Transverse colon (tissue), 4 donors: ENCODE measurements around the gene SCRT2. TPM values are rescaled to one million over a fixed set of nuclear protein-coding genes. Genes with fewer than 3 reads are reported as not detected.

Source experiments
- DNase-seq: peaks from one replicate; pipeline ENCODE4 v3.0.0-alpha.2; 2019
- H3K27ac ChIP-seq, 4 donors: fragments of 200-600 bp; sonication (generic); 2 replicates each; pipeline ENCODE4 v1.5.1; 2016 to 2018; ENCODE audit warnings: inconsistent platforms in 4 of 4
- H3K27me3 ChIP-seq: fragments of 200-600 bp; sonication (generic); 2 replicates; pipeline ENCODE4 v1.5.1; 2017; ENCODE audit warnings: inconsistent platforms
- H3K36me3 ChIP-seq, 4 donors: fragments of 200-600 bp; sonication (generic); 2 replicates each; pipeline ENCODE4 v1.5.1; 2017 to 2019; ENCODE audit warnings: inconsistent platforms in 4 of 4
- H3K4me1 ChIP-seq, 4 donors: fragments of 200-600 bp; sonication (generic); 2 replicates each; pipeline ENCODE4 v1.5.1; 2017 to 2020; ENCODE audit warnings: inconsistent platforms in 4 of 4
- H3K4me3 ChIP-seq, 4 donors: fragments of 200-600 bp; sonication (generic); 1 replicate in 1 of 4; 2 replicates in 3 of 4; pipeline versions ENCODE4 v1.5.1 to v1.6.1; 2017 to 2019; ENCODE audit warnings: inconsistent platforms in 4 of 4
- H3K9me3 ChIP-seq, 2 donors: fragments of 200-600 bp; sonication (generic); 2 replicates each; pipeline ENCODE4 v1.5.1; 2017 to 2019; ENCODE audit warnings: inconsistent platforms in 2 of 2
- CTCF ChIP-seq, 5 experiments: fragments of 200-600 bp in 3 of 5; fragments of 450-650 bp in 2 of 5; sonication (generic) in 3 of 5; IDR thresholded peaks; 1 replicate in 2 of 5; 2 replicates in 3 of 5; pipeline ENCODE4 v1.5.1; 2016 to 2017; ENCODE audit warnings: antibody characterized with exemption in 5 of 5, inconsistent platforms in 3 of 5, mild to moderate bottlenecking in 2 of 5, moderate library complexity in 1 of 5
- EP300 ChIP-seq: sonication (generic); formaldehyde crosslinking; IDR thresholded peaks from one replicate; pipeline ENCODE4 v1.6.1; 2017; ENCODE audit warnings: antibody characterized with exemption, low read depth
- POLR2A ChIP-seq: fragments of 450-650 bp; IDR thresholded peaks from one replicate; pipeline ENCODE4 v1.6.1; 2016; ENCODE audit warnings: antibody characterized with exemption, mild to moderate bottlenecking, moderate library complexity
- POLR2AphosphoS5 ChIP-seq, 3 donors: sonication (generic); formaldehyde crosslinking; IDR thresholded peaks; one replicate each; pipeline ENCODE4 v1.6.1; 2016; ENCODE audit warnings: antibody characterized with exemption in 3 of 3
- WGBS, 2 donors: methylation state at CpG; one replicate each; pipeline ENCODE4 v1.1.5; 2018; ENCODE audit warnings: low coverage in 1 of 2; 5-methylcytosine and 5-hydroxymethylcytosine counted together
- in situ Hi-C, 4 donors: fragments of 200-750 bp; cut with MboI; loops; one replicate each; pipeline versions ENCODE4 v1.15.0 to v1.15.1; 2017; ENCODE audit warnings: low sequenced_read_pairs in 3 of 4, low pct_ligation_motif_present in 1 of 4, low pct_unique_long_range_greater_than_20kb in 1 of 4
- intact Hi-C: fragments of 100-400 bp; cut with DNase I; formaldehyde crosslinking; loops from one replicate; pipeline ENCODE4 v1.15.1; 2023; ENCODE audit warnings: low total_unique reads
- total RNA-seq, 4 donors: library from RNA; depleted of rRNA; stranded (reverse); fragments of >200 nt; gene quantifications; one replicate each; pipeline ENCODE4 v1.1.0, GENCODE V29; 2016

The SCRT2 gene
- total RNA-seq, 4 donors from 2014 or later, result not detected

GRCh38 chr20:664151-664550, 11.5 kb downstream of the SCRT2 start:
- TF ChIP-seq POLR2AphosphoS5 (IDR thresholded peaks at IDR 0.05), result no peak
- no peak for TF ChIP-seq POLR2A
- TF ChIP-seq CTCF (IDR thresholded peaks at IDR 0.05), result no peak
- TF ChIP-seq EP300, result no peak
- H3K4me3 ChIP-seq, result no peak overlapping the region
- H3K4me1 ChIP-seq, result no peaks in the 10 kb centered on the region
- peaks cover 91% of the 10 kb centered on the region for H3K27me3 ChIP-seq
- in situ Hi-C loops, result no loop called here
- intact Hi-C loops, result no loop called here
- no peaks in the 10 kb centered on the region for H3K36me3 ChIP-seq
- H3K27ac ChIP-seq, result no peak overlapping the region
- H3K9me3 ChIP-seq, result no peaks in the 10 kb centered on the region
- 37% methylated on average over 31 of the region's 60 CpGs; no CpG with 5 or more reads in 1 of the 2 donors for WGBS, 2 donors
- DNase-seq, result no peak

GRCh38 chr20:663315-664090, 12.1 kb downstream of the SCRT2 start:
- no peak for DNase-seq
- H3K36me3 ChIP-seq, result no peaks in the 10 kb centered on the region
- no peak overlapping the region for H3K27ac ChIP-seq
- peaks cover 93% of the 10 kb centered on the region for H3K27me3 ChIP-seq
- H3K9me3 ChIP-seq, result no peaks in the 10 kb centered on the region
- TF ChIP-seq POLR2A (no peak), CTCF (IDR thresholded peaks at IDR 0.05) (no peak), POLR2AphosphoS5 (IDR thresholded peaks at IDR 0.05) (no peak), EP300 (no peak)
- no peaks in the 10 kb centered on the region for H3K4me1 ChIP-seq
- 11 to 20% methylated on average over 4 to 73 of the region's 84 CpGs for WGBS, 2 donors
- intact Hi-C loops (no loop called here), in situ Hi-C loops (no loop called here)
- no peak overlapping the region for H3K4me3 ChIP-seq

GRCh38 chr20:662277-663192, 13.1 kb downstream of the SCRT2 start:
- intact Hi-C loops (no loop called here), in situ Hi-C loops (no loop called here)
- 25 to 33% methylated on average over 3 to 16 of the region's 16 CpGs for WGBS, 2 donors
- Histone ChIP-seq H3K4me1 (no peaks in the 10 kb centered on the region), H3K4me3 (no peak overlapping the region), H3K9me3 (no peaks in the 10 kb centered on the region), H3K27me3 (peaks cover 90% of the 10 kb centered on the region), H3K36me3 (no peaks in the 10 kb centered on the region), H3K27ac (no peak overlapping the region)
- no peak for DNase-seq
- TF ChIP-seq EP300, result no peak
- no peak for TF ChIP-seq POLR2A
- TF ChIP-seq POLR2AphosphoS5 (IDR thresholded peaks at IDR 0.05), result no peak
- no peak for TF ChIP-seq CTCF (IDR thresholded peaks at IDR 0.05)
